MCF 10A (cell line): ENCODE data around the gene KRT34. TPM values are rescaled to one million over a fixed set of nuclear protein-coding genes. Genes with fewer than 3 reads are reported as not detected.

Experiments used
- BruUV-seq: library from RNA; stranded (reverse); fragments of 400-500 nt; replicated peaks from 2 replicates; lab custom pipeline; 2021; lab: Mats Ljungman, UMichigan
- CTCF ChIA-PET: fragments of 300-600 bp; sonication (Branson Sonifier 250); formaldehyde crosslinking; extraction: SDS; loops from one replicate; lab custom pipeline; 2021; ENCODE audit warnings: antibody characterized with exemption, inconsistent platforms; lab: Yijun Ruan, JAX
- POLR2A ChIA-PET: fragments of 300-600, 350-650 bp; sonication (Branson Sonifier 250); formaldehyde crosslinking; extraction: SDS; loops from one replicate; lab custom pipeline; 2020; ENCODE audit warnings: antibody characterized with exemption, inconsistent platforms; lab: Yijun Ruan, JAX
- DNase-seq: peaks from one replicate; pipeline ENCODE4 v3.0.0-alpha.2; 2018; ENCODE audit not compliant: unreplicated experiment
- H3K27ac Mint-ChIP-seq: one replicate; pipeline ENCODE4 v1.8.0; 2022; ENCODE audit warnings: mild to moderate bottlenecking, low read depth, mixed read lengths; ENCODE audit not compliant: unreplicated experiment
- H3K27me3 Mint-ChIP-seq: one replicate; pipeline ENCODE4 v1.8.0; 2022; ENCODE audit warnings: mixed read lengths; ENCODE audit not compliant: insufficient read depth, unreplicated experiment
- H3K36me3 Mint-ChIP-seq: one replicate; pipeline ENCODE4 v1.8.0; 2022; ENCODE audit warnings: mild to moderate bottlenecking, moderate library complexity, mixed read lengths; ENCODE audit not compliant: insufficient read depth, unreplicated experiment
- H3K4me1 Mint-ChIP-seq: one replicate; pipeline ENCODE4 v1.8.0; 2022; ENCODE audit warnings: mixed read lengths; ENCODE audit not compliant: insufficient read depth, unreplicated experiment
- H3K4me3 Mint-ChIP-seq: one replicate; pipeline ENCODE4 v1.8.0; 2022; ENCODE audit warnings: mild to moderate bottlenecking, moderate library complexity, mixed read lengths; ENCODE audit not compliant: unreplicated experiment
- H3K9me3 Mint-ChIP-seq: one replicate; pipeline ENCODE4 v1.8.0; 2022; ENCODE audit warnings: mixed read lengths; ENCODE audit not compliant: unreplicated experiment
- CTCF ChIP-seq: fragments of 200-600 bp; IDR thresholded peaks from one replicate; pipeline ENCODE4 v1.8.0; 2022; ENCODE audit warnings: antibody characterized with exemption, mild to moderate bottlenecking; ENCODE audit not compliant: unreplicated experiment
- intact Hi-C: fragments of 100-400 bp; cut with micrococcal nuclease; formaldehyde crosslinking; loops from 2 replicates; pipeline ENCODE4 v1.14.1; 2022
- total RNA-seq: library from RNA; stranded (reverse); gene quantifications from 2 replicates; pipeline ENCODE4 v1.2.3, GENCODE V29; 2022

KRT34 gene
- total RNA-seq, 1 experiment from 2014 or later, result 0.40 TPM

GRCh38 chr17:41345992-41346391, 36.1 kb downstream of the KRT34 start:
- intact Hi-C loops, result no loop called here
- Mint-ChIP-seq H3K4me1 (no peaks in the 10 kb centered on the region), H3K27me3 (no peaks in the 10 kb centered on the region), H3K27ac (no peak overlapping the region), H3K9me3 (no peaks in the 10 kb centered on the region), H3K4me3 (no peak overlapping the region), H3K36me3 (no peaks in the 10 kb centered on the region)
- ChIA-PET CTCF (interaction anchor here (0.5 to 0.6 kb wide), 2 partner anchors 14 to 185 kb away, joined by 3 to 4 read pairs; partner anchors contain the start of gene KRTAP4-4), POLR2A (interaction anchor here (1.6 kb wide), 1 partner anchor 11 kb away, joined by 3 read pairs; no protein-coding TSS in a partner anchor)
- no peak for TF ChIP-seq CTCF
- no peak for DNase-seq
- no TSS peak for BruUV-seq

- TF ChIP-seq CTCF, result no peak
- no peaks in the 10 kb centered on the region for H3K9me3 Mint-ChIP-seq
- H3K27ac Mint-ChIP-seq, result no peak overlapping the region
- ChIA-PET POLR2A (no interaction called here), CTCF (interaction anchor here (0.6 to 1.5 kb wide), 3 partner anchors 20 to 321 kb away, joined by 3 to 5 read pairs (median 4); no protein-coding TSS in a partner anchor)
- no peak for DNase-seq
- H3K4me1 Mint-ChIP-seq, result peaks cover 11% of the 10 kb centered on the region
- no TSS peak for BruUV-seq
- intact Hi-C loops, result no loop called here
- no peaks in the 10 kb centered on the region for H3K36me3 Mint-ChIP-seq
- H3K4me3 Mint-ChIP-seq, result no peak overlapping the region
- no peaks in the 10 kb centered on the region for H3K27me3 Mint-ChIP-seq
These were observed 39.1 kb downstream of the KRT34 start for GRCh38 chr17:41343029-41343428.

GRCh38 chr17:41340934-41341861, 40.9 kb downstream of the KRT34 start:
- H3K4me3 Mint-ChIP-seq, result no peak overlapping the region
- CTCF ChIA-PET, result interaction anchor here (1.5 kb wide), 1 partner anchor 18 kb away, joined by 4 read pairs; no protein-coding TSS in a partner anchor
- BruUV-seq, result no TSS peak
- no peak for DNase-seq
- no peaks in the 10 kb centered on the region for H3K27me3 Mint-ChIP-seq
- H3K36me3 Mint-ChIP-seq, result no peaks in the 10 kb centered on the region
- peaks cover 11% of the 10 kb centered on the region for H3K4me1 Mint-ChIP-seq
- no peak for TF ChIP-seq CTCF
- H3K9me3 Mint-ChIP-seq, result no peaks in the 10 kb centered on the region
- no peak overlapping the region for H3K27ac Mint-ChIP-seq
- intact Hi-C loops, result no loop called here
- POLR2A ChIA-PET, result interaction anchor here (0.6 to 1.8 kb wide), 3 partner anchors 14 to 439 kb away, joined by 3 to 5 read pairs (median 5); no protein-coding TSS in a partner anchor

GRCh38 chr17:41340494-41340893, 41.6 kb downstream of the KRT34 start:
- no TSS peak for BruUV-seq
- Mint-ChIP-seq H3K4me3 (no peak overlapping the region), H3K27me3 (peaks cover 6% of the 10 kb centered on the region), H3K36me3 (no peaks in the 10 kb centered on the region), H3K27ac (no peak overlapping the region), H3K4me1 (peaks cover 11% of the 10 kb centered on the region), H3K9me3 (no peaks in the 10 kb centered on the region)
- ChIA-PET POLR2A (interaction anchor here (0.6 to 1.8 kb wide), 3 partner anchors 14 to 438 kb away, joined by 3 to 5 read pairs (median 5); no protein-coding TSS in a partner anchor), CTCF (interaction anchor here (1.1 kb wide), 1 partner anchor 11 kb away, joined by 3 read pairs; no protein-coding TSS in a partner anchor)
- TF ChIP-seq CTCF, result no peak
- no peak for DNase-seq
- intact Hi-C loops, result no loop called here
